Adrenal gland (tissue), 12 donors: ENCODE measurements around the gene OSTC. TPM values are rescaled to one million over a fixed set of nuclear protein-coding genes. Genes with fewer than 3 reads are reported as not detected.
A peak's percentile ranks its signal among the peaks of the same experiment; 100 is the strongest.

Experiments
- DNase-seq, 7 donors: peaks; one replicate each; pipeline ENCODE4 v3.0.0-alpha.2; 2019 to 2020
- H3K27ac ChIP-seq, 5 donors: fragments of 200-600 bp; sonication (generic) in 4 of 5; 1 replicate in 3 of 5; 2 replicates in 2 of 5; pipeline versions ENCODE4 v1.5.1 to v1.8.0; 2016 to 2020; ENCODE audit warnings: mild to moderate bottlenecking in 1 of 5
- H3K27me3 ChIP-seq: fragments of 200-600 bp; 2 replicates; pipeline ENCODE4 v1.8.0; 2021
- H3K36me3 ChIP-seq, 2 donors: fragments of 200-600 bp; replicated peaks in 1 of 2; 1 replicate in 1 of 2; 2 replicates in 1 of 2; pipeline versions ENCODE4 v1.5.1 to v1.8.0; 2018 to 2022
- H3K4me1 ChIP-seq, 2 donors: fragments of 200-600 bp; replicated peaks in 1 of 2; 1 replicate in 1 of 2; 2 replicates in 1 of 2; pipeline versions ENCODE4 v1.5.1 to v1.8.0; 2018 to 2021
- H3K4me3 ChIP-seq, 4 donors: fragments of 200-600 bp; sonication (generic) in 3 of 4; one replicate each; pipeline ENCODE4 v1.5.1; 2016 to 2018
- H3K9me3 ChIP-seq, 3 donors: fragments of 200-600 bp; sonication (generic) in 1 of 3; replicated peaks in 1 of 3; 1 replicate in 2 of 3; 2 replicates in 1 of 3; pipeline versions ENCODE4 v1.5.1 to v1.8.0; 2016 to 2021
- CTCF ChIP-seq, 6 experiments: fragments of 450-650 bp in 4 of 6; fragments of 200-600 bp in 2 of 6; sonication (generic) in 1 of 6; IDR thresholded peaks; 1 replicate in 5 of 6; 2 replicates in 1 of 6; pipeline versions ENCODE4 v1.5.1 to v1.8.0; 2016 to 2021; ENCODE audit warnings: antibody characterized with exemption in 6 of 6, mild to moderate bottlenecking in 2 of 6, moderate library complexity in 1 of 6
- POLR2A ChIP-seq, 2 donors: fragments of 450-650 bp; IDR thresholded peaks; one replicate each; pipeline ENCODE4 v1.6.1; 2017; ENCODE audit warnings: antibody characterized with exemption in 2 of 2, mild to moderate bottlenecking in 2 of 2, moderate library complexity in 1 of 2
- WGBS, 4 donors: extraction: QIAGEN DNeasy Blood & Tissue Kit in 2 of 4; methylation state at CpG; one replicate each; pipeline versions ENCODE4 v1.1.5 to v1.1.7; 2013 to 2017; 5-methylcytosine and 5-hydroxymethylcytosine counted together
- intact Hi-C, 2 donors: fragments of 100-400 bp; cut with DNase I; formaldehyde crosslinking; loops; one replicate each; pipeline versions ENCODE4 v1.14.1 to v1.15.0; 2022 to 2023
- polyA plus RNA-seq, 3 donors: library from polyadenylated mRNA; stranded (reverse); fragments of 200-250 nt in 2 of 3; fragments of 350-450 nt in 1 of 3; fragmentation: Illumina TruSeq in 1 of 3; extraction: RNeasy Lipid Tissue Mini Kit (QIAGEN cat#74804) in 1 of 3; gene quantifications; one replicate each; pipeline ENCODE4 v1.2.3, GENCODE V29; 2013 to 2014
- total RNA-seq, 9 donors: library from RNA; depleted of rRNA in 4 of 9; stranded (reverse); fragments of >200 nt in 4 of 9; fragments of 120-200 nt in 1 of 9; fragmentation: NEBNext Ultra II Directional in 1 of 9; extraction: Animal tissue kit (Norgen Biotek cat#: 25700) in 1 of 9; gene quantifications; one replicate each; pipeline versions ENCODE4 v1.1.0 to v1.2.4, GENCODE V29; 2013 to 2023
- donor health status: healthy with polysubstance abuse.
- donor health status: Bipolar disorder and iron deficiency.
- donor health status: DM: yes; HTN: yes; CAD: no.
- donor health status: DM: no; HTN: no; CAD: no.
- donor health status: DM: no; HTN: no; CAD: no.
- donor health status: DM: yes; HTN: yes; CAD: no.

Gene OSTC
- total and polyA plus RNA-seq, 12 donors = 50.4 to 297 (median 75.7) TPM

GRCh38 chr4:108662629-108663028 is 12.2 kb downstream of the OSTC start:
- Histone ChIP-seq H3K9me3 (no peaks in the 10 kb centered on the region), H3K27me3 (no peaks in the 10 kb centered on the region), H3K4me1 (no peaks in the 10 kb centered on the region), H3K36me3 (peaks cover 0 to 43% of the 10 kb centered on the region in 2 donors), H3K4me3 (no peak overlapping the region), H3K27ac (no peak overlapping the region)
- intact Hi-C loops = no loop called here
- TF ChIP-seq POLR2A (IDR thresholded peaks at IDR 0.05) (no peak), CTCF (IDR thresholded peaks at IDR 0.05) (no peak)
- no peak for DNase-seq
- WGBS, 4 donors = 70 to 75% (median 70%) methylated on average over 3 of the region's 3 CpGs

DNA sequence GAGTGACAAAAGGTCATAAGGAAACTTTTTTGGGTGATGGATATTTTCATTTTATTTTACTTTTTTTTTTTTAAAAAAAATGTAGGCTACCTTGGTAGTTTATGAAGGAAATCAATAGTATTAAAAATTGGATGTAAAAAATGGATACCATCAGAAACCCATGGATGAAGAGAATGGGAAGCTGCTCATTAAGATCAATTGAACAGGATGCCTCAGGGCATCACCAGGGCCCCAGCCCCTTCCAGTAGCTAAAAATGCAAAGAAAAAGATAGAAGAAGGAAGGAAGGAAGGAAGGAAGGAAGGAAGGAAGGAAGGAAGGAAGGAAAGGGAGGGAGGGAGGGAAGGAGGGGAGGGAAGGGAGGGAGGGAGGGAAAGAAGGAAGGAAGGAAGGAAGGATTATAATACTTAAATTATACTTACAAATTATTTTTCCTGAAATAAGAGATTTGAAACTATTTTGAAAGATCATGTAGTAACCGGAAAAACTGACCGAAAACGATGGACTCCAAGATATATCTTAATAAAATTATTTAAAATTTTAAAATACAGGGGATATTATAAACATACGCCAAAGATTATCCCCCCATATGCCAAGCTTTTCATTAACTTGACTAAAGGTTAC is 24.1 kb downstream of the OSTC start:
- no peak for DNase-seq
- intact Hi-C loops = no loop called here
- no peaks in the 10 kb centered on the region for H3K9me3 ChIP-seq
- 69 to 85% (median 71%) methylated on average over 4 of the region's 4 CpGs for WGBS, 4 donors
- H3K4me3 ChIP-seq = no peak overlapping the region
- no peak overlapping the region for H3K27ac ChIP-seq
- no peaks in the 10 kb centered on the region for H3K36me3 ChIP-seq
- no peaks in the 10 kb centered on the region for H3K4me1 ChIP-seq
- no peaks in the 10 kb centered on the region for H3K27me3 ChIP-seq
- TF ChIP-seq POLR2A (IDR thresholded peaks at IDR 0.05) = no peak
- TF ChIP-seq CTCF (IDR thresholded peaks at IDR 0.05) = no peak

- TF ChIP-seq POLR2A (IDR thresholded peaks at IDR 0.05) = no peak
- TF ChIP-seq CTCF (IDR thresholded peaks at IDR 0.05) = no peak
- intact Hi-C loops = loop anchor here in 1 of 2 donors (10.0 kb wide), 1 partner anchor 723 kb away; no protein-coding TSS in a partner anchor
- Histone ChIP-seq H3K4me1 (no peaks in the 10 kb centered on the region), H3K27me3 (no peaks in the 10 kb centered on the region), H3K9me3 (no peaks in the 10 kb centered on the region), H3K36me3 (no peaks in the 10 kb centered on the region), H3K4me3 (no peak overlapping the region), H3K27ac (no peak overlapping the region)
- WGBS, 4 donors = 83 to 88% (median 87%) methylated on average over 5 of the region's 5 CpGs
- DNase-seq = no peak
Measured at GRCh38 chr4:108681321-108681809, 31.0 kb downstream of the OSTC start.

DNA sequence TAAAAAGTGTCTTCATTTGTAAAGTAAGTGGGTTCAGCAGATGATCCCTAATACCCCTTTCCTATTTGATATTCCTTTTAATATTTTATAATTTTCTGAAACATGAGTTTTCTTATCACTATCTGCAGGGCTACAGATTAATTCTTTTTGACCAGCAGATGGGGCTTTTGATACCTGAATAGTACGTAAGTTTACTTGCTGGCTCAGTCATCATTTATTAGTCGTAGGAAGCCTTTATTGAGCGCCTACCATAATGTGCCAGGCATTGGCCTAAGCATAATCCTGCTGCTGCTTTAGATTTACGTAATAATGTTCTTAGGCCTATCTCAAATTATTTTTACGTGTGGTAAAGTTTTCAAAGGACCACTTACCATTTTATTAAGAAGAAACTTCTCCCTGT is 33.1 kb downstream of the OSTC start:
- Histone ChIP-seq H3K36me3 (no peaks in the 10 kb centered on the region), H3K27me3 (no peaks in the 10 kb centered on the region), H3K4me1 (no peaks in the 10 kb centered on the region), H3K4me3 (no peak overlapping the region), H3K9me3 (no peaks in the 10 kb centered on the region), H3K27ac (no peak overlapping the region)
- peak in 1 of 7 donors; percentile 7 for DNase-seq
- WGBS, 4 donors = 15 to 26% (median 19%) methylated on average over 5 of the region's 5 CpGs
- intact Hi-C loops = loop anchor here in 1 of 2 donors (10.0 kb wide), 1 partner anchor 721 kb away; no protein-coding TSS in a partner anchor
- TF ChIP-seq CTCF (IDR thresholded peaks at IDR 0.05) = peak in 4 of 6 experiments; percentile 25 to 44 (median 30)
- TF ChIP-seq POLR2A (IDR thresholded peaks at IDR 0.05) = no peak
